DMS114 treated with DMSO at 0.1 percent for 48 hours (cell line): Measurements from ENCODE around the gene CORIN.
"Not testable (repeated sequence)": the region's sequence is repeated elsewhere in the genome, so short reads cannot be mapped to it uniquely, and the experiment has no call there.

Source experiments
- DNase-seq: peaks from one replicate; lab custom pipeline; 2025; ENCODE audit not compliant: unreplicated experiment; lab: John Stamatoyannopoulos, UW

Gene CORIN

DNA sequence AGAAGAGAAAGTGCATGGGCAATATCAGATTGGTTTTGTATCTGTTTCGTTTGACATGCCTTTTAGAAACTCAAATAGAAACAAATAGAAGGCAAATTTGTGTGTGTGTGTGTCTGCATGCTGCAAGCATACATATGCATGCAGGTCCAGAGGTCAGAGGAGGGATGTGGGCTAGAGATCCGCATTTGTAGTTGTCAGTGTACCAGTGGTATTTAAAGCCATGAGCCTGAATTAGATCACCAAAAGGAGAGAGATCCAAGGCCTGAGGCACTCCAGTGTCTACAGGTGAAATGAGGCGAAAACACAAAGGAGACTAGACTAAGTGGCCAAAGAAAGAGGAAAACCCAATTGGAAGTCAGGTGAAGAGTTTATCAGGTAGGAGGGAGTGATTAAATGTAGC, 106.7 kb downstream of the CORIN start:
- no peak for DNase-seq

DNA sequence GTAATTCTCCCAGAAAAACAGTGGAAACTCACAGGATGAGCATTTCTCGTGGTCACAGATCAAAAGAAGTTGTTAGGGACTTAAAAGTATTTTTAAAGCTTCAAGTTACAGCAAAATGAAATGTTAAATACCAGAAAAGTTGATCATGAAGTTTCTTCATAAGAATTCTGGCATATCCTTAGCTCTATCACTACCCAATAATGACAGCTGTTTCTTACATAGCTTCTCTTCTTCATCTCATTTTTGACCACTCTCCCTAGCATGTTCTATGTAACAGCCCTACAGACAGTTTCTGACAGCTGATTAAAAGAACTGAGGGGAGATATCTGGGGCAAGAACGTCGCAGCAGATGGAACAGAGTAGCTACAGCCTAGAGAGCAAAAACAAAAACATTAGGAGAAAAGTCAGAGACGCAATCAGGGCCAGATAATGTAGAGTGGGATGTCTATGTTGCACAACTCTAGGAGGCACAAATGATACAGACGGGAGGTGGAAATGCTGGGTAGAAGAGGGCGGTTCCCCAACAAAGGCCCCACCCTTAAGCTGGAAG, 108.7 kb downstream of the CORIN start:
- DNase-seq, result no peak

DNA sequence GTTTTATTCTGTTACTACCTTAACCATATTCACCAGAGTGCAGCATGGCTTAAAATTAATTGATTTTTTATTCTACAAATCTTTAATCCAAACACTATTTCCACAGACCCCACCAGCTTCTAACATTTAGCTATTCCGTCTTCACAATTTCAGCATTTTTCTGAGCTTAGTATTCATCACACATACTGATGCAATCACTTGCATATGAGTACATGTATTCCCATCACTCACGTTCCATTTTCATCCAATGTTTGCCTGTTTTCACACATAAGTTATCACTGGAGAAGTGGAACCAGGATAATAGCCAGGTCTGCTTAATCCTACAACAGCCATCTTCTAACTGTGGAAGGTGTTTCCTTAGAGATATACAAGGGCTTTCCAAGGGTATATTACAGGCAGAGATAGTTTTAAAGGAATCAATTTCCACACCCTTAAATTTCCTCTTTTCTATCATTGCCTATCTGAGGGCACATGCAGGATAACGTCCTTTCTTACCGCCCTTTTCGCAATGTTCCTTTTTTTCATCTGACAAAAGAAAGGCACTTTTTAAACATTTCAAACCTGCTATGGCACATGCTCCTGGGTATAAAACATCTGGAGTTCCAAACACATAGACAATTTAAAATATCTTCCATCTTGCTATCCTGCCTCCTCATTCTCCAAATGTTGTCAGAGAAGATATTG, 115.8 kb downstream of the CORIN start:
- DNase-seq, result no peak

DNA sequence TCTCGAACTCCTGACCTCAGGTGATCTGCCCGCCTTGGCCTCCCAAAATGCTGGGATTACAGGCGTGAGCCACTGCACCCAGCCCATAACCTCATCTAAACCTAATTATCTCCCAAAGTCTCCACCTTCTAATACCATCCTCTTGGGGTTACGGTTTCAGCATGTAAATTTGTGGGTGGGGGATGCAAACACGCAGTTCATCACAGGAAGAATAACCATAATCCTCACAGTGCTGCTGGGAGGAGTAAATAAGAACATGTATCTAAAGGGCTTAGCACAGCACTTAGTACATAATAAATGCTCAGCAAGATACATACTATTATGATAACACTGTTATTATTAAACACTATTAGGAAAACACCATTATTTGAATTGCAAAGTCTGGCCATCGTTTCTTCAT, 116.4 kb downstream of the CORIN start:
- no peak for DNase-seq

DNA sequence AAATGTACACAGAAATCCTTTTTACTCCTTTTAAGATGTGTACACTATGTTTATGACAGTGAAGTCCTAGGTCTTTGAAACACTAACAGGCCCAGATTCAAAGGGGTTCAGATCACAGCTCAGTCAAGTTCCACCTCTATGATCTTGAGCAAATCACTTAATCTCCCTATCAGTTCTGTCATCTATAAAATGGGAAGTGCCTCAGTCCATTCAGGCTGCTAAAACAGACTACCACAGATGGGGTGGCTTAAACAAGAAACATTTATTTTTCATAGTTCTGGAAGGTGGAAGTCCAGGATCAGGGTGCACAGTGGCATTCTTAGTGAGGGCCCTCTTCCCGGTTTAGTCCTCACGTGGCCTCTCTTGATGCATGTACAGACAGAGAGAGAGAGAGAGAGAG, 117.1 kb downstream of the CORIN start:
- no peak for DNase-seq

DNA sequence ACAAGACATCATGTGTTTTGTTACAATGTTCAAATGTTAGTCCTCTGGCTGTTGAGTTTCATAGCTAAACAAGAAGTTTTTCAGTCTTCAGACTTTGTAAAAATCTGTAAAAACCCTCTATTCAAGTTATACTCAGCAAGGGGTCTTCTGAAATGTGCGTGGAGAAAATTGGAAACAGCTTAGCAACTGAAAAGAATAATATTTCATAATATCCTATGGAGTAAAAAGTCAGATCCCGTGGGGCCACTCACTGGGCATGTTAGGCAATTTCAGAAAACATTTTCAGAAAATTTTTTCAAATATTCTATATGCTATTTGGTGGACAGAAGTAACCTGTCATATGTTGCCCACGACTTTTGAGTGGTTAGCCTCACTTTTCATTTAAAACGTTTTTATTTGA, 118.3 kb downstream of the CORIN start:
- no peak for DNase-seq

DNA sequence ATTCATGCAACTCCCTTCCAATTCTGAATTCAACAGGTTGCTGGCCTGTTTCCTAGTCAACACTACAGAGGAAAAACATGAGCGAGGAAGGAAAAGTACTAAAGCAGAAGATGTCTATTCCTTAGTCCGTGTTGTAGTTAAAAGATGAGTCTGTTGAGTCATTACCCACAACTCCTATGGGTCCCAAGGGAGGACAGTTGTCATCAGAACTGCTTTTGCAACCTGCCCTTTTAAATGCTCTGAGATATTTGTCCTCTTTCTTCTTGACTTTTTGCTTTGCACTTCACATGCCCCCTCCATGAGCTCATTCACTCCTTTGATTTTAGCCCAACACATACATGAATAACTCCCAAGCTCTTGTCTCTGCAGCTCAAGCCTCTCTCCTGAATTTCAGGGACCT, 119.2 kb downstream of the CORIN start:
- no peak for DNase-seq

DNA sequence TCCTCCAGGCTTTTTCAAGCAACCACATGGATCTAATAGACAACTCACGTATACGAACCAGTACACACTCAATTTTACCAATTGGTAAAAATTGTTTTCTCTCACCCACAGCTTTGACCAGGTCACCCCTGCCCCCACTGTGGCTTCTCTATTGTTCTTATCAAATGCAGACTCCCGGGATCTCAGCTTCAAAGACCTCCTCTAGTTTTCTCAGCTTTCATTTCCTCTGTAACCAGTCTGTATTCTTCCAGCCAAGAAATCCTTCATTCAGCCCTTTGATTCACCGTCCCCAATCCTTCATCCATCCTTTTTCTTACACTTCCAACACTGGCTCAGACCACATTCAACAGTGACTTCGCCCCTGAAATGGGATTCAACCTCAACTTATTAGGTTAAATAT, 120.7 kb downstream of the CORIN start:
- no peak for DNase-seq

DNA sequence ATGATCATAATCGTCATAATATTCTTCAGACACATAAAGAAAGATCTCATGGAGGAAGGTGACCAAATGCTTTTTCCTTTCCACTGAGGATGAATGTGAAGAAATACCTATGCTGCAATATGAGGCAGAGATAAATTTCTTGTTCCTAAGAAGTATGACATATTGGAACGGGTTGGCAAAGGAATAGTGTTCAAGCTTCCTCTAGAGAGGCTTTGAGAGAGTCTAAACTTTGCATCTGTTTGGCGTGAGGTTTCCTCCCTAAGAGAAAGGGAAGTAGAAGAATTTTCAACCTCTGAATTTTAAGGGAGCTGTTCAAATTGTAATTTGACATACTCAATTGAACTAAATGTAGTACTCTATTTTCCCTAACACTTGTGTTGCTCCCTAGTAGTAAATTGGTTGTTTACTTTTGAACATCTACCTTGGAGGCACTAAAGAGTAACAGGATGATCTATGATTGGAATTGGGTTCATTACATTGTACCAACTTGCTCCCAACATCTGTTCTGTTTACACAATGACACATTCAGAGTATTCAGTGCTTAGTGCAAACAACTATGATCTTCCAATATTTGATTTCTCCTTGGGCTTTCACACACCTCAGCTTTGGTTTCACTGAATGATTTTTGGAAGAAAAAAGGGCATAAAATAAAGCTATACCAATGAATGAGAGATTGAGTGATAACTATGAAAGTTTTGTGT, 122.0 kb downstream of the CORIN start:
- DNase-seq, result no peak

DNA sequence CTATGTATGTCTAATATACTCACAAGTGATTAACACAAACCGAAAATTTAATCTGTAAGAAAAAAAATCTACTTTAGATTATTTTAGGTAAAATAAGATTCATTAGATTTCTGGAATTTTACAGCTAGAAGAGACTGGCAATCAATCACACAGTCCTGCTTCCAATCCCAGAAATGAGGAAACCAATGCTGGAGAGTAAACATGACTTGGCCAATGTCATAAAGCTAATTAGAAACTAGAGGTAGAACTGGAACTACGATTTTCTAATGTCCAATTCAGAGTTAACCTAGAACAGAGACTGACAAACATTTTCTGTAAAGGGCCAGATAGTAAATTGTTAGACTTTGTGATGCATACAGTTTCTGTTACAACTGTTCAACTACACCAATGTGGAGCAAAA, 123.6 kb downstream of the CORIN start:
- no peak for DNase-seq

DNA sequence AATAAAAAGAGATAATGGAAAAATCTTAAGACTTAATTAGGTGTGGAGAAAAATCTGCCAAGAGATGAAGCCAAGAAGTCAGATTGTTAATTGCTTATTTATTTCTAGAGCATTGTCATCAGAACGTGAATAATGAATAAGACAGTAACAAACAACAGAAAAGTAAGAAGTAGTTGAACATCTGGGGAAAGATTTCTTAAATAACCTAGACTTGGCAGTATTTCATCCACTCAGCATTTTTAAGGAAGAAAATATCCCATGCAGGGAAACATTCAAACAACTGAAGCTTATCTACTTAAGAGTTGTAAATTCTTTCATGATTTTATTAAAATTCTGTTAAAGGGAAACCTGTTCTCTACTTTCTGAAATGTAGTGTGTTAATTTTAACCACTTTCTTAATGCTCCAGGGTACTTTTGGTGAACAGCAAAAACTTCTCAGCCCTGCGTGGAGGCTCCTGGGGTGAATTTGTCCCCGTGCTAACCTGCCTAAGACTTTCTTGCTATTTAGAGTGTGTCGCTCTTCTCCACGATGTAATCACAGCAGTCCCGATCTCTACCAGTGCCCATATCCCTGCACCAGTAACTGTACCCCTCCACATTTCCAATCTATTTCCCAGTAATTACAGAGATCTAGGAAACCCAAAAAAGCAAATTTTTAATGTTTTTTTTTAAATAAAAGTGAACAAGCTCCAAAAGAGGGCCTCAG, 124.6 kb downstream of the CORIN start:
- no peak for DNase-seq

DNA sequence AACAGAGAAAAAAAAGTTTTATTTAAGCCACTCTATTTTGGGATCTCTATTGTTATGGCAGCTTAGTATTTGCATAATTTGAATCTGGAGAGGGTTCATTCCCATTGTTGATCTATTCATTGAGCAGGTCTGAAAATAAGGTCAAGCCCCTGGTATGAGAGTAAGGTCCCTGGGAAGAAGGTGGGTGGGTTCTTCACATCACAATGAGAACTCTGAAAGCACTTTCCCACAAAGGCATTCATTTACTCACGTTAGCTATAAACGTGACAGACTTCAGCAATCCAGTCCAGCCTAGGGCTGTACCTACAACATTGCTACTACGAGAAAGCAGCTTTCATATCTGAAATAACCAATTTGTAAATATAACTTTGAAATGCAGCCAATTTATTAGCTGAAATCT, 126.2 kb downstream of the CORIN start:
- no peak for DNase-seq

DNA sequence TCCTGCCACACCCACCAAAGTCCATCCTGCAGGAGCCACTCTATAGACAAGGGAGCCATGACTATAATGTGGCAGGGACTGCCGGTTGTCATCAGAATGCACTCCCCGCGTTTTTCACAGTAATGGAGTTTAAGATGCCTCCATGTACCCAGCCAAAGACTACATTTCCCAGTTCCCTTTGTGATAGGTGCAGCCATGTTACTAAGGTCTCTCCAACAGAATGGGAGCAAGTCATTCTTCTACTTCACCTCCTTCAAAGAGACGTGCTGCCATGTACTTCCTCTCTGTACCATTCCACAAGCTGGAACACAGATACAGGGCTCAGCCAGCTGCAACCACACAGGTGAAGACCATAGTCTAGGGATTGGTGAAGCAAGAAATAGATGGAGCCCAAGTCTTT, 126.7 kb downstream of the CORIN start:
- DNase-seq, result no peak

DNA sequence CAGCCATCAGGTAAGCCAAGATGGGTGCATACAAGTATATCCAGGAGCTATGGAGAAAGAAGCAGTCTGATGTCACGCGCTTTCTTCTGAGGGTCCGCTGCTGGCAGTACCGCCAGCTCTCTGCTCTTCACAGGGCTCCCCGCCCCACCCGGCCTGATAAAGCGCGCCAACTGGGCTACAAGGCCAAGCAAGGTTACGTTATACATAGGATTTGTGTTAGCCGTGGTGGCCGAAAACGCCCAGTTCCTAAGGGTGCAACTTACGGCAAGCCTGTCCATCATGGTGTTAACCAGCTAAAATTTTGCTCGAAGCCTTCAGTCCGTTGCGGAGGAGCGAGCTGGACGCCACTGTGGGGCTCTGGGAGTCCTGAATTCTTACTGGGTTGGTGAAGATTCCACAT, 131.5 kb downstream of the CORIN start:
- DNase-seq, result not testable (repeated sequence)

DNA sequence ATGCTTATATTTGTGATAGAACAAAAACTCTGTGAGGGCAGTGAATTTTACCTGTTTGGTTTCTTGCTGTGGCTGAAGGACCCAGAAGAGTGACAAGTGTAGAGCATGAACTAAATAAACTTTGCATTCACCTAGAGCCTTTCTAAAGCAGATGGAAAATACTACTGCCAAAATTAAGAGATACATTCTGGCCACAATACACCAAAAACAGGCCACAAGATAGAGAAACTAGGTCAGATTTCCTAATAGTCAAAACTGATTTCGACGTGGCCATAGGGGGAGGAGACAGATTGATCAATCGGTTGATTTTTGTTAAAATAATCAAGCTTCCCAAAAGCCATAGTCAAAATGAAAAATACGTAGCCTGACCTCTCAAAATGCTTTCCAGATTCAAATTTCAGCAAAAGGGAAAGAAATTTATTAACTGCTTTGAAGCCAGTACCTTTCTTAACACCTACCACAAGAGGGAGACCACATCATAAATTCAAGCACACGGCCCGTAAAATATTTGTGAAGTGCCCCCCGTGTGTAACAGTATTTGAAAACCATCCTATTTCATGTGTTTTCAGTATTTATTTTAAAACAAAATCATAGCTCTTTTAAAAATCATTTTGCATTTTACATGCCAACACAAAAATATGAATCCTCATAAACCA, 132.4 kb downstream of the CORIN start:
- DNase-seq, result peak; percentile 9

DNA sequence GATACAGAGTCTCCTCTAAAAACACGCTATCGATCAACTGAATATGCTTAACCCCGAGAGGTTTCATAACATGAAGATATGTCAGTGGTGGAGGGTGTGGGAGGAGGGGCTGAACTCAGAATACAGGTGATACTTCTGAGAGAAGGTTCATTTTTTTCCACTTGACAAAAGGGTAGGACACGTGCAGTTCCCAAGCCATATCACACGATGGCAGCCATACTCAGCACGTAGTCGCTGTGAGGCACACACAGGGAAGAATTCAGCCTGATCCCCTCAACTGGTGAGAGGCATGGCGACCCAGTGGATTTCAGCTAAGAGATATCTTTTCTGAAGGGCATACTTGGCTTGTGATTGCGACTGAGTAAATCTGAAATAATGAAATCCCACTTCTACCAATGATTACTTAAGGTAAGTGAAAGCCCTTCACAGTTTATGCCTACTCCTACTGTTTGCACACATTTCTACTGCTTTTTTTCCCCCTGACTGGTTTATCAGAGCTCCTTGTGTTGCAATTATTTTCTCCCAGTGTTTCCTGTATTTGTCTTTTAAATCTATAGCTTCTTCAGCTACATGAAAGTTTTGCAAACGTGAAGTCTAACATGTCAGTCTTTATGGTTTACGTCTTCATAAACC, 133.1 kb downstream of the CORIN start:
- no peak for DNase-seq

DNA sequence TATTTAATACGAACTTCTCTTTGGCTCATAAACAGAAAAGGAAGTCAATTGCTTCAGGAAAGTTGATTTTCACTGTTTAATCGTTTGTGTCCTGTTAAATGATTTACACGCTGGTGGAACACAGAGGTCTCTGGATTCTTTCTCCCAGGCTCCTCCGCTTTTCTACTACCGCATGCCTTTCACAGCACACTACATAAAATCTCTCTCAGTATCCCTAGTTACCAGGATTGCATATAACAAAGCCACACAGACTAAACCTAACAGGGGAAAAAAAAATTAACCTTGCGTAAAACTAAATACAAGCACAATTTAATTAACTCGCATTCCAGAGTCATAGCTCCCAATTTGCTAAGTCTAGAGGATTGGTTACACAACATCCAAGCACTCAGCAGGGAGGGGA, 133.9 kb downstream of the CORIN start:
- no peak for DNase-seq

DNA sequence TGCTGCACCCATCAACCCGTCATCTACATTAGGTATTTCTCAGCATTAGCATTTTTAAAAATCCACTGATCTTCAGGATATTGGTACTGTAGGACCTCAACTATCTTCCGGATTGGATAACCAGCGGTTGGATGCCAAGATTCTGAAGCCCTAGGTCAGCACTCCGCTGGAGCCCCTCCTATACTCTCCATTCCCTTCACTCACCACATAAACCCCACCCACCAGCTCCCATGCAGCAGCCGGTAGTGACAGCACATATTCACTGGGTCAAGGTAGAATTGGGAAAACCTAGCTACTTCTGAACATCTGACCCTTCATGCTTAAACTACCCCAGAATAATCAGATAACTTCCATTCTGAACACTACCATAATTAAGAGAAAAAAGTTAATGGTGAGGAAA, 134.9 kb downstream of the CORIN start:
- no peak for DNase-seq

DNA sequence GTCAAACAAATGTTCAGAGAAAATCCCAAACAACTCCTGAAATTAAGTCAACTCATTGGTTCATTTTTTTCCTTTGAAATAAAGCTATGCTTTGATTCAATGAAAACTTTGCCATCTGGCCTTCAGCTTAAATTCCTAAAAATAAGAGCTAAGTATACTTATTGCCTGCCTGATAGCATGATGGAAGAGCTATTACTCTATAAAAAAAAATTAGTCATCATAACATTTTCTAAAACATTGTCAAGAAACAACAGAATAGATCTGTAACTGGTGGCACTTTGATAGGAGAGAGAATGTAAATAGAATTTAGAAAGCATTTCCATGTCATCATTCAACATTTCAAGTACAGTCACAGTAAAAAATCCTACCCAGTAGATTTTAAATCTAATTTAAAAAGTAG, 136.6 kb downstream of the CORIN start:
- no peak for DNase-seq

DNA sequence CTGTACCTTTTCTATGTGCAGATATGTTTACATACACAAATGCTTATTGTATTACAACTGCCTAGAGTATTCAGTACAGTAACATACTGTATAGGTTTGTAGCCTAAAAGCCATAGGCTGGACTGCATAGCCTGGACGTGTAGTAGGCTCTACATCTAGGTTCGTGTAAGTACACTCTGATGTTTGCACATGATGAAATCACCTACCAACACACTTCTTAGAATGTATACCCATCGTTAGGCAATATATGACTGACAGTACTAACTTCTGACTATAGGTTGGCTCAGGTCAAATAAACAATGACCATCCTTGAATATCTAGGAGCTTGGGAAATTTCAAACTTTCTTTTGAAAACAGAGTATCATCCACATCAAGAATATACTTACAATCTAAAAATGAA, 139.0 kb downstream of the CORIN start:
- no peak for DNase-seq

DNA sequence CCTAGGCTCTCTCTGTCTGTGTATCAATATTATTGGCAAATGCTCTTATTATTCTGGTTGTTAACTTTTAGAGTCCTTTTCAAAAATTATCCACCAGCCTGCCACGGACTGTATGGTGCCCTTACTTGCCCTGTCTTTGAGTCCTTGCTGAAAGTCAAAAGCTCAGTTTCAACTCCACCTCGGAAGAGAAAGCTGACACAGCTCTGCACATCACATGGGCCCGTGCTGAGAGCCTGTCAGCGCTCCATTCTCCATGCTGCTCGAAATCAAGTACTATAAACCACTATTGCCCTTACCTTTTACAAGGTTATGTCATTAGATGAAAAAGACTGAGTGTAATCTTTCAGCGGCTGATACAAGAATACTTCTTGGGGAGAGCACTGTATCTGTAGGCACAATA, 141.0 kb downstream of the CORIN start:
- no peak for DNase-seq
